Neural progenitor cell (in vitro differentiated cells): ENCODE measurements around the gene ASPA.

Experiments
- EZH2phosphoT487 ChIP-seq: fragments of 200-600 bp; sonication (generic); IDR thresholded peaks from 2 replicates; pipeline ENCODE4 v1.6.1; 2017; ENCODE audit warnings: antibody characterized with exemption
- TF ChIP-seq, protein P1 (sequence below): fragments of 200-600 bp; sonication (generic); IDR thresholded peaks from 2 replicates; pipeline ENCODE4 v1.5.1; 2017; ENCODE audit warnings: antibody characterized with exemption, mild to moderate bottlenecking

- TF ChIP-seq, protein P1, sequence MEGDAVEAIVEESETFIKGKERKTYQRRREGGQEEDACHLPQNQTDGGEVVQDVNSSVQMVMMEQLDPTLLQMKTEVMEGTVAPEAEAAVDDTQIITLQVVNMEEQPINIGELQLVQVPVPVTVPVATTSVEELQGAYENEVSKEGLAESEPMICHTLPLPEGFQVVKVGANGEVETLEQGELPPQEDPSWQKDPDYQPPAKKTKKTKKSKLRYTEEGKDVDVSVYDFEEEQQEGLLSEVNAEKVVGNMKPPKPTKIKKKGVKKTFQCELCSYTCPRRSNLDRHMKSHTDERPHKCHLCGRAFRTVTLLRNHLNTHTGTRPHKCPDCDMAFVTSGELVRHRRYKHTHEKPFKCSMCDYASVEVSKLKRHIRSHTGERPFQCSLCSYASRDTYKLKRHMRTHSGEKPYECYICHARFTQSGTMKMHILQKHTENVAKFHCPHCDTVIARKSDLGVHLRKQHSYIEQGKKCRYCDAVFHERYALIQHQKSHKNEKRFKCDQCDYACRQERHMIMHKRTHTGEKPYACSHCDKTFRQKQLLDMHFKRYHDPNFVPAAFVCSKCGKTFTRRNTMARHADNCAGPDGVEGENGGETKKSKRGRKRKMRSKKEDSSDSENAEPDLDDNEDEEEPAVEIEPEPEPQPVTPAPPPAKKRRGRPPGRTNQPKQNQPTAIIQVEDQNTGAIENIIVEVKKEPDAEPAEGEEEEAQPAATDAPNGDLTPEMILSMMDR: no peak
- no peak for TF ChIP-seq EZH2phosphoT487
These were observed 36.8 kb downstream of the ASPA start for GRCh38 chr17:3512505-3513171.
